ENCODE data around the gene KCNK18. TPM values are rescaled to one million over a fixed set of nuclear protein-coding genes. Genes with fewer than 3 reads are reported as not detected.

KCNK18 gene
- total RNA-seq, 2 donors from 2014 or later, result not detected

- Histone ChIP-seq H3K27me3 (no peaks in the 10 kb centered on the region), H3K4me1 (no peaks in the 10 kb centered on the region), H3K9me3 (no peaks in the 10 kb centered on the region), H3K4me3 (no peak overlapping the region), H3K27ac (no peak overlapping the region), H3K36me3 (replicated peaks in 1 of 2; ENCODE audit: insufficient read depth in 1 of 2, low read depth in 2 of 2) (no peaks in the 10 kb centered on the region)
- TF ChIP-seq CTCF (IDR thresholded peaks at IDR 0.05) (no peak), POLR2A (IDR thresholded peaks at IDR 0.05) (no peak)
- intact Hi-C loops (cut with DNase I), result no loop called here
- 50 to 61% methylated on average over 2 of the region's 2 CpGs for WGBS, 2 donors
- DNase-seq (no peak), ATAC-seq (no peak)
These were observed 8.9 kb upstream of the KCNK18 start for GRCh38 chr10:117188371-117188770.

- no peak overlapping the region for H3K4me3 ChIP-seq
- no peaks in the 10 kb centered on the region for H3K4me1 ChIP-seq
- H3K9me3 ChIP-seq, result no peaks in the 10 kb centered on the region
- DNase-seq (no peak), ATAC-seq (no peak)
- WGBS, 2 donors, result 50 to 80% methylated on average over 1 of the region's 1 CpG
- no peaks in the 10 kb centered on the region for H3K36me3 ChIP-seq (replicated peaks in 1 of 2; ENCODE audit: insufficient read depth in 1 of 2, low read depth in 2 of 2)
- H3K27ac ChIP-seq, result no peak overlapping the region
- intact Hi-C loops (cut with DNase I), result no loop called here
- TF ChIP-seq CTCF (IDR thresholded peaks at IDR 0.05) (no peak), POLR2A (IDR thresholded peaks at IDR 0.05) (no peak)
- H3K27me3 ChIP-seq, result no peaks in the 10 kb centered on the region
These were observed 7.7 kb upstream of the KCNK18 start for GRCh38 chr10:117189557-117189956.

GRCh38 chr10:117198088-117198487 is 799 bp downstream of the KCNK18 start:
- DNase-seq (no peak), ATAC-seq (no peak)
- Histone ChIP-seq H3K9me3 (no peaks in the 10 kb centered on the region), H3K36me3 (replicated peaks in 1 of 2; ENCODE audit: insufficient read depth in 1 of 2, low read depth in 2 of 2) (no peaks in the 10 kb centered on the region), H3K27ac (no peak overlapping the region), H3K27me3 (no peaks in the 10 kb centered on the region), H3K4me3 (no peak overlapping the region), H3K4me1 (no peaks in the 10 kb centered on the region)
- WGBS, 2 donors, result 47 to 59% methylated on average over 4 of the region's 4 CpGs
- intact Hi-C loops (cut with DNase I), result no loop called here
- TF ChIP-seq CTCF (IDR thresholded peaks at IDR 0.05) (no peak), POLR2A (IDR thresholded peaks at IDR 0.05) (no peak)

- DNase-seq (no peak), ATAC-seq (no peak)
- no peaks in the 10 kb centered on the region for H3K9me3 ChIP-seq
- intact Hi-C loops (cut with DNase I), result loop anchor here (10.0 kb wide), 1 partner anchor 253 kb away; no protein-coding TSS in a partner anchor
- H3K27me3 ChIP-seq, result no peaks in the 10 kb centered on the region
- H3K36me3 ChIP-seq (replicated peaks in 1 of 2; ENCODE audit: insufficient read depth in 1 of 2, low read depth in 2 of 2), result no peaks in the 10 kb centered on the region
- H3K4me3 ChIP-seq, result no peak overlapping the region
- no peak overlapping the region for H3K27ac ChIP-seq
- H3K4me1 ChIP-seq, result no peaks in the 10 kb centered on the region
- no peak for TF ChIP-seq CTCF (IDR thresholded peaks at IDR 0.05)
- TF ChIP-seq POLR2A (IDR thresholded peaks at IDR 0.05), result no peak
- WGBS, 2 donors, result 46 to 71% methylated on average over 3 to 4 of the region's 4 CpGs
These were observed 4.5 kb downstream of the KCNK18 start for GRCh38 chr10:117201826-117202225.

- Histone ChIP-seq H3K36me3 (replicated peaks in 1 of 2; ENCODE audit: insufficient read depth in 1 of 2, low read depth in 2 of 2) (no peaks in the 10 kb centered on the region), H3K4me1 (no peaks in the 10 kb centered on the region), H3K27ac (no peak overlapping the region), H3K4me3 (no peak overlapping the region), H3K27me3 (no peaks in the 10 kb centered on the region), H3K9me3 (no peaks in the 10 kb centered on the region)
- intact Hi-C loops (cut with DNase I), result loop anchor here (10.0 kb wide), 1 partner anchor 250 kb away; no protein-coding TSS in a partner anchor
- ATAC-seq (no peak), DNase-seq (no peak)
- 25 to 33% methylated on average over 1 to 2 of the region's 2 CpGs for WGBS, 2 donors
- TF ChIP-seq CTCF (IDR thresholded peaks at IDR 0.05), result no peak
- no peak for TF ChIP-seq POLR2A (IDR thresholded peaks at IDR 0.05)
These were observed 7.0 kb downstream of the KCNK18 start for GRCh38 chr10:117204316-117204715.

Data from body of pancreas (tissue), 4 donors.